ENCODE data around the gene TTLL3. TPM values are rescaled to one million over a fixed set of nuclear protein-coding genes. Genes with fewer than 3 reads are reported as not detected.

The TTLL3 gene
- total RNA-seq, 1 donor from 2014 or later: 113 TPM

GRCh38 chr3:9879830-9880549, 69.9 kb downstream of the TTLL3 start, which contains the start of gene CIDEC:
Gene CIDEC, minus strand, starts transcription at chr3:9880253. Its CDS starts 1,767 bp downstream, at chr3:9878486.
- intact Hi-C loops (cut with DNase I): no loop called here
- ATAC-seq (peak; percentile 52), DNase-seq (ENCODE audit: low spot score) (no peak)

- intact Hi-C loops (cut with DNase I): no loop called here
- ATAC-seq: no peak
- no peak for DNase-seq (ENCODE audit: low spot score)
Measured at GRCh38 chr3:9881441-9881840, 71.4 kb downstream of the TTLL3 start.

- no peak for DNase-seq (ENCODE audit: low spot score)
- no peak for ATAC-seq
- intact Hi-C loops (cut with DNase I): no loop called here
Measured at GRCh38 chr3:9883706-9884554, 73.9 kb downstream of the TTLL3 start.

- DNase-seq (ENCODE audit: low spot score) (no peak), ATAC-seq (peak; percentile 15)
- intact Hi-C loops (cut with DNase I): no loop called here
Measured at GRCh38 chr3:9884555-9885165, 74.6 kb downstream of the TTLL3 start.

Other genes starting within 250 kb of the TTLL3 start
- 35.5 TPM for gene MTMR14, start 160.8 kb upstream of the TTLL3 start, total RNA-seq
- not detected for gene CPNE9, start 106.4 kb upstream of the TTLL3 start, total RNA-seq
- gene BRPF1, start 78.5 kb upstream of the TTLL3 start, total RNA-seq: 19.8 TPM
- gene OGG1, start 60.3 kb upstream of the TTLL3 start, total RNA-seq: 31.2 TPM
- 26.9 TPM for gene CAMK1, start 40.3 kb upstream of the TTLL3 start, total RNA-seq
- gene TADA3, start 17.8 kb upstream of the TTLL3 start, total RNA-seq: 43.1 TPM
- gene ARPC4, start 17.2 kb upstream of the TTLL3 start, total RNA-seq: 117 TPM
- gene RPUSD3, start 33.7 kb downstream of the TTLL3 start, total RNA-seq: 29.6 TPM
- 13.6 TPM for gene CIDEC, start 70.0 kb downstream of the TTLL3 start, total RNA-seq
- 19.7 TPM for gene JAGN1, start 80.3 kb downstream of the TTLL3 start, total RNA-seq
- 5.3 TPM for gene IL17RE, start 92.6 kb downstream of the TTLL3 start, total RNA-seq
- 33.2 TPM for gene IL17RC, start 106.8 kb downstream of the TTLL3 start, total RNA-seq
- gene CRELD1, start 123.6 kb downstream of the TTLL3 start, total RNA-seq: 36.5 TPM
- 1.5 TPM for gene PRRT3, start 142.1 kb downstream of the TTLL3 start, total RNA-seq
- 51.6 TPM for gene EMC3, start 176.6 kb downstream of the TTLL3 start, total RNA-seq
- 3.8 TPM for gene FANCD2, start 216.2 kb downstream of the TTLL3 start, total RNA-seq

Data from sciatic nerve (tissue), 2 donors.